GM23248 (cell line): ENCODE measurements around the gene HOXC5.

Source experiments
- EZH2 ChIP-seq: fragments of 200-600 bp; sonication (generic); IDR thresholded peaks from 2 replicates; pipeline ENCODE4 v1.6.1; 2018; ENCODE audit warnings: antibody characterized with exemption, mild to moderate bottlenecking; ENCODE audit not compliant: insufficient read depth, poor library complexity, severe bottlenecking
- EZH2phosphoT487 ChIP-seq: fragments of 200-600 bp; sonication (generic); IDR thresholded peaks from 2 replicates; pipeline ENCODE4 v1.6.1; 2018; ENCODE audit warnings: antibody characterized with exemption, moderate library complexity, mild to moderate bottlenecking, low read depth; ENCODE audit not compliant: insufficient read depth

DNA sequence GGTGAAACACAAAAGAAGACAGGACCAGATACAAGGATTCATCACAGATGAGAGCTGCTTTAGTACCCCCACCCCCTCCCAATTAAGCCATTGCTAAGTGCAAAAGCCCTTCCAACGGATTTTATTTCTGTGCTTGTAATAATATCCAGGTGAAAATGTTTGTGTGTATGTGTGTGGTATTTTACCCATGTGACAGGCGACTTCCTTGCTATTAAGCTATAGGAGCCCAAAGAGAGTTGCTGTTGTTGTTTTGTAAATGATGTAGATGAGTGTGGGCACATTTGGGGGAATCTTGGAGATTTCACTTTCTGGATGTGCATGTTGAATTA is 17.6 kb downstream of the HOXC5 start:
- TF ChIP-seq EZH2 = no peak
- no peak for TF ChIP-seq EZH2phosphoT487
